ENCODE data around the gene CALHM6.
A peak's percentile ranks its signal among the peaks of the same experiment; 100 is the strongest.

Gene CALHM6

GRCh38 chr6:116508527-116508926 is 47.4 kb downstream of the CALHM6 start:
- 0 out of 2 replicates have a peak, but pooled peaks cover 2% of the 10 kb centered on the region for H3K27me3 ChIP-seq (ENCODE audit: low read depth)
- no peaks in the 10 kb centered on the region for H3K36me3 ChIP-seq (replicated peaks)
- H3K4me3 ChIP-seq = no peak overlapping the region
- peaks cover 10% of the 10 kb centered on the region for H3K4me1 ChIP-seq
- in situ Hi-C loops (cut with MboI; ENCODE audit: low sequenced_read_pairs) = no loop called here
- no peak for DNase-seq (ENCODE audit: low spot score in 2 of 2)
- H3K9me3 ChIP-seq = no peaks in the 10 kb centered on the region

- peaks cover 10% of the 10 kb centered on the region for H3K4me1 ChIP-seq
- H3K36me3 ChIP-seq (replicated peaks) = no peaks in the 10 kb centered on the region
- in situ Hi-C loops (cut with MboI; ENCODE audit: low sequenced_read_pairs) = no loop called here
- peak; percentile 66 to 89 for DNase-seq (ENCODE audit: low spot score in 2 of 2)
- H3K9me3 ChIP-seq = no peaks in the 10 kb centered on the region
- H3K27me3 ChIP-seq (ENCODE audit: low read depth) = 0 out of 2 replicates have a peak, but pooled peaks cover 2% of the 10 kb centered on the region
- peak within 1 kb of the TSS; percentile 6; the same call in 1 of the 2 replicates for H3K4me3 ChIP-seq
Measured at GRCh38 chr6:116511424-116512110, 50.4 kb downstream of the CALHM6 start, which contains the start of gene CALHM5. Gene CALHM5, plus strand, starts transcription at chr6:116511639. Its CDS starts 58 bp downstream, at chr6:116511697.

- no peak for DNase-seq (ENCODE audit: low spot score in 2 of 2)
- peaks cover 2% of the 10 kb centered on the region; the same call in 1 of the 2 replicates for H3K27me3 ChIP-seq (ENCODE audit: low read depth)
- H3K4me1 ChIP-seq = peaks cover 10% of the 10 kb centered on the region
- H3K36me3 ChIP-seq (replicated peaks) = no peaks in the 10 kb centered on the region
- no peaks in the 10 kb centered on the region for H3K9me3 ChIP-seq
- in situ Hi-C loops (cut with MboI; ENCODE audit: low sequenced_read_pairs) = no loop called here
- H3K4me3 ChIP-seq = peak overlapping the region; percentile 6; the same call in 1 of the 2 replicates
Measured at GRCh38 chr6:116512111-116512559, 51.0 kb downstream of the CALHM6 start.

GRCh38 chr6:116512734-116513133 is 51.6 kb downstream of the CALHM6 start:
- H3K27me3 ChIP-seq (ENCODE audit: low read depth) = peaks cover 8% of the 10 kb centered on the region
- peaks cover 10% of the 10 kb centered on the region for H3K4me1 ChIP-seq
- H3K4me3 ChIP-seq = no peak overlapping the region
- H3K9me3 ChIP-seq = no peaks in the 10 kb centered on the region
- H3K36me3 ChIP-seq (replicated peaks) = no peaks in the 10 kb centered on the region
- in situ Hi-C loops (cut with MboI; ENCODE audit: low sequenced_read_pairs) = no loop called here
- no peak for DNase-seq (ENCODE audit: low spot score in 2 of 2)
